Measurements from ENCODE around the gene UBL4B.
A peak's percentile ranks its signal among the peaks of the same experiment; 100 is the strongest.

Gene UBL4B

GRCh38 chr1:110084227-110085078 lies 27.8 kb upstream of the UBL4B start:
- TF ChIP-seq USF1 (IDR thresholded peaks at IDR 0.05) (no peak), RAD21 (IDR thresholded peaks at IDR 0.05; ENCODE audit: low read depth) (no peak), CREB1 (IDR thresholded peaks at IDR 0.05; ENCODE audit: low read depth) (no peak), MAX (IDR thresholded peaks at IDR 0.05) (no peak), NFIC (IDR thresholded peaks at IDR 0.05) (no peak), TAF1 (IDR thresholded peaks at IDR 0.05; ENCODE audit: low read depth) (no peak), REST (IDR thresholded peaks at IDR 0.05; ENCODE audit: low read depth) (no peak), CEBPB (IDR thresholded peaks at IDR 0.05) (no peak), TCF12 (IDR thresholded peaks at IDR 0.05; ENCODE audit: low read depth) (no peak), YY1 (IDR thresholded peaks at IDR 0.05; ENCODE audit: low read depth) (no peak), EGR1 (IDR thresholded peaks at IDR 0.05) (no peak), TEAD4 (IDR thresholded peaks at IDR 0.05) (no peak), ZBTB7A (IDR thresholded peaks at IDR 0.05; ENCODE audit: low read depth) (no peak)

- TF ChIP-seq CEBPB (IDR thresholded peaks at IDR 0.05) (no peak), CREB1 (IDR thresholded peaks at IDR 0.05; ENCODE audit: low read depth) (no peak), TCF12 (IDR thresholded peaks at IDR 0.05; ENCODE audit: low read depth) (no peak), TEAD4 (IDR thresholded peaks at IDR 0.05) (no peak), MAX (IDR thresholded peaks at IDR 0.05) (no peak), FOXM1 (IDR thresholded peaks at IDR 0.05; ENCODE audit: borderline replicate concordance, low read depth) (no peak), REST (IDR thresholded peaks at IDR 0.05; ENCODE audit: low read depth) (no peak), EP300 (IDR thresholded peaks at IDR 0.05; ENCODE audit: borderline replicate concordance) (no peak), ZBTB7A (IDR thresholded peaks at IDR 0.05; ENCODE audit: low read depth) (no peak), USF1 (IDR thresholded peaks at IDR 0.05) (no peak), YY1 (IDR thresholded peaks at IDR 0.05; ENCODE audit: low read depth) (no peak), TAF1 (IDR thresholded peaks at IDR 0.05; ENCODE audit: low read depth) (no peak), NFIC (IDR thresholded peaks at IDR 0.05) (no peak), RAD21 (IDR thresholded peaks at IDR 0.05; ENCODE audit: low read depth) (no peak)
Measured at GRCh38 chr1:110085671-110086070, 26.6 kb upstream of the UBL4B start.

GRCh38 chr1:110086961-110087360 lies 25.3 kb upstream of the UBL4B start:
- no peak for TF ChIP-seq YY1 (IDR thresholded peaks at IDR 0.05; ENCODE audit: low read depth)
- TF ChIP-seq FOXM1 (IDR thresholded peaks at IDR 0.05; ENCODE audit: borderline replicate concordance, low read depth), result no peak

GRCh38 chr1:110087812-110088738 lies 24.2 kb upstream of the UBL4B start:
- no peak for TF ChIP-seq CREB1 (IDR thresholded peaks at IDR 0.05; ENCODE audit: low read depth)
- TF ChIP-seq RAD21 (IDR thresholded peaks at IDR 0.05; ENCODE audit: low read depth), result peak; percentile 65

GRCh38 chr1:110088739-110089316 lies 23.4 kb upstream of the UBL4B start:
- TF ChIP-seq TAF1 (IDR thresholded peaks at IDR 0.05; ENCODE audit: low read depth) (no peak), FOXM1 (IDR thresholded peaks at IDR 0.05; ENCODE audit: borderline replicate concordance, low read depth) (no peak), EP300 (IDR thresholded peaks at IDR 0.05; ENCODE audit: borderline replicate concordance) (no peak), TCF12 (IDR thresholded peaks at IDR 0.05; ENCODE audit: low read depth) (no peak), REST (IDR thresholded peaks at IDR 0.05; ENCODE audit: low read depth) (no peak), YY1 (IDR thresholded peaks at IDR 0.05; ENCODE audit: low read depth) (no peak), ZBTB7A (IDR thresholded peaks at IDR 0.05; ENCODE audit: low read depth) (no peak), CEBPB (IDR thresholded peaks at IDR 0.05) (no peak), MAX (IDR thresholded peaks at IDR 0.05) (no peak), NFIC (IDR thresholded peaks at IDR 0.05) (no peak), EGR1 (IDR thresholded peaks at IDR 0.05) (no peak), RAD21 (IDR thresholded peaks at IDR 0.05; ENCODE audit: low read depth) (no peak), CREB1 (IDR thresholded peaks at IDR 0.05; ENCODE audit: low read depth) (no peak), TEAD4 (IDR thresholded peaks at IDR 0.05) (no peak), USF1 (IDR thresholded peaks at IDR 0.05) (no peak)
